Putamen (tissue), 1 donor: ENCODE results near the gene DCC.

ENCODE experiments used
- DNase-seq: peaks from one replicate; pipeline ENCODE4 v3.0.0-alpha.2; 2016; ENCODE audit warnings: low spot score

Gene DCC

DNA sequence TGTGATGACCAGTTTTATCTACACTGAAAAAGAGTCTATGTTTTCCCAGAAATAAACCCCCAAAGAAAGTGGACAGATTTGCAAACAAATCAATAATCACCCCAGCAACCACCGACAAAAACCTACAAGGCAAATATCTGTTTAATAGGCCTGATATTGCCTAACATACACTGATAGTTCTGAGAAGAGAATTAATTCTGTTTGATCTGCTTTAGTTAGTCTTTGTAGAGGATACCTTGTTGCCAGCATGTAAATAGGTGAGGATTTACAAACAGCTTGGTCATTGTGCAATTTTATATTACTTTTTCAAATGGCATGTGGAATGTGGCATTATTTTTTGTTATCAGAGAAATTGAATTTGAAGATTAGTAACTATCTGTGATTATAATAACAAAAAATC, 86.5 kb downstream of the DCC start:
- no peak for DNase-seq

- DNase-seq: no peak
These were observed 87.7 kb downstream of the DCC start for GRCh38 chr18:52427521-52428175.

DNA sequence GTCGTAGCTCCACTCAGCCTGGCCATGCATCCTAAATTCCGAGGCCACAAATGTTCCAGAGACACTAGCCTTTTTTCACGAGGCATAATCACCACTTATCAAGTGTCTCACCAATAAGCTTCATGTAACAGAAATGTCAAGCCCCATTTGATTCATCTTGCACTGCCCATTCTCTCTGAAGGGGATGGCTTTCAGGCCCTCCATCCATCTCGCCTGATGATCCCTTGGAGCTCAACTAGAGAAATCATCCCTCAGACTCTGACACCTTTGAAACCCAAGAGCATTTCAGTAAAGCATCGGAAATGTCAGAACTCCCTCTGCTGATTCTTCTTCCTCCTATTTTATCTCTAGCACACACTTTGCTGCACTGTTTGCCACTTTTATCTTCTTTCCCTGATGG, 91.7 kb downstream of the DCC start:
- DNase-seq: peak; percentile 18

GRCh38 chr18:52433797-52434196, 93.8 kb downstream of the DCC start:
- no peak for DNase-seq

DNA sequence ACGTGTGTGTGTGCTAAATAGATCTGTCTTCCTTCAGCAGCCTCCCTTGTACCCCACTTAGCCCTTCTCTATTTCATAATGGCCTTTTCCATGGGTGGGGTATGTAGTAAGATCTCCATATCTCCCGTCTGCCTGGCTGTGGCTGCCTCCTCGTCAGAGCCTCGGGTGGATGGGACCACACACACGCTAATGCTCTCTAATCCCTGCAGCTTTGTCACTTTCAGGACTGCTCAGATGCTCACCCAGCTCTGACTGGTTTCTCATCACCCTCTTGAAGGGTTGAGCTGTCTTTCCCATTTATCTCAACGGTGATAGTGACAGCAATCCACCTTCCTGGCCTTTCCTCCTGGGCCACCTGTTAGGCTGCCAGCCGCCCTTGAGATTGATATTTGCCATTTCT, 95.3 kb downstream of the DCC start:
- DNase-seq: no peak

DNA sequence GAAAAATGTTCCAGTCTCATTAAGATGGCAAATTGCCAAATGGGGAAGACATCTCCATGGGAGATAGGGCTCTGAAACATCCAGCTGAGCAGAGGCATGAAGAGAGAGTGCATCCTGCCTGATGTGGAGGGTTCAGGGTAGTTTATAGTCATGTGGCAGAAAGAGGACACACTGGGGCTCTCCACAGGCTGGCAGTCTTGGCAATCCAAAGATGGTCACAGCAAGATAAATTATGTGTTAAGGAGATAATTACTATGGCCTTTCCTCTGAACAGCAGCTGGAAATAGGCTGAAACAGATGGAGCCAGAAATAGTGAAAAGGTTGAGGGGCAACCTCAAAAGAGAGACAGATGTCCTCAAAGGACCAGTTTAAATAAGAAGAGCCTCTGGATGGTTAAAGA, 97.2 kb downstream of the DCC start:
- DNase-seq: no peak

DNA sequence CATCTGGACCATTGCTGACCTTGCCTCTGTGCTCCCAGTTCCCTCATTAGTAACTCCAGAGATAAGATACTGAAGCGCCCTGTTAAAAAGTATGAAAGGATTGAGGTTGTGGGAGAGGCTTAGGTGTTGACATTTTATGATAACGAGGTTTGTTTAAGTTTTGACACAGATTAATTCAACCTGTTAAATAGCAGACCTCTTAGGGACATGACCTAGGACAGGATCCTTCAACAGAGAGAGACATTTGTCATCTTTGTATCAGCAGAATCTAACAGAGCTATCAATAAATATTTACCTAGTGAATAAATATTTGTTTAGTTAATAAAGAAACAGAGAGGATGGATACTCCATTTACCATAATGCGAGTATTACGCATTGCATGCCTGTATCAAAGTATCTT, 99.5 kb downstream of the DCC start:
- DNase-seq: no peak

GRCh38 chr18:52441794-52442193, 101.8 kb downstream of the DCC start:
- DNase-seq: no peak

GRCh38 chr18:52442686-52443085, 102.7 kb downstream of the DCC start:
- no peak for DNase-seq

DNA sequence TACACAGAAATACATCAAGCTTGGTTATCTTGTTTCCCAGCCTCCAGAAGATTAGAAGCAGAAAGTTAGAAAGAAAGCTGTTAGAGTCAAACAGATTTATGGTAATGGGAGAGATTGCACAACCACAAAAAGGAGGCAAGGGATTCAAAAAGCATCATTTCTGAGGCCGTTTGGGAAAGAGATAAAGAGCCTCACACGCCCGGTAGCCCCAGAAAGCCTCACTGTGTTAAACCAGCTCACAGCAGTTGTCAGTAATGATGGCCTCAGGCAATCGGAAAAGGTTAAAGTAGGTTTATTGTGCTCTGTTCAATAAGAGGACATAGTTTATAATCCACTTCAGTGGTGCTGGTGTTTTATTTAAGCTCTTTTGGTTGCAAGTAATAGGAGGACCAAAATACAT, 111.3 kb downstream of the DCC start:
- no peak for DNase-seq

DNA sequence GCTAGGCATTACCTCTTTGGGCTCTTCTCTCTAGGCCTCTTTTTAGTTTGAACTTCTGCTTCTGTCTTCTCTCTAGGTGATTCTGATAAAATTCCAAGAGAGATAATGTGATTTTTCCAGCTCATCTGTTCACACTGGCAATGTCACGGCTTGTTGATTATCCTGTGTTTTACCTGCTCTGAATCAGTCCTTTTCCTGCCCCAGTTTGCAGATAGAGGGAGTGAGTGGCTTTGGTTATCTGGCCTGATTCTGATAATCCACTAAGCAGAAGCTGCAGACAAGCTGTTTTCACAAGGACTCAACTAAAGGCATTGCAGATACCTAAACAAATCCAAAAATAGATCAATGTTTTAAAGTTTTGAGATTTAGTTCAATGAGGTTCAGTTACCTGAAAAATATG, 111.9 kb downstream of the DCC start:
- DNase-seq: no peak

DNA sequence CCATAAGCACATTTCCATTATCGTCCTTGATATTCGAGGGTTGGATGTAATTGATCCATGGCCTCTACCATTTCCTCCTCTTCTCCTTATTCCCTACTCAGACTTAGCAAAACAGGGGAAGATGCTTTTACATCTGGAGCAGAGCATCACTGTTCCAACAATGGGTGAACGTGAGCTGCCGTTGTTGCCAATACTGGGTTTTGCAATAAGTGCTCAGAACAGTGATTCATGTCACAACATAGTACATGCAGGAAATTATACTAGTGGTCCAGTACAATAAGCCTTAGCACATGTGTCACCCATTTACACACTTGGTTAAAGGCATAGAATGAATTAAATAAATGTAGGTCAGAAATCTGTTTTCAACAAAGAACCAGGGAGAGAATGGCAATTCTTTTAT, 112.4 kb downstream of the DCC start:
- no peak for DNase-seq

GRCh38 chr18:52459890-52460289, 119.9 kb downstream of the DCC start:
- no peak for DNase-seq

- DNase-seq: no peak
These were observed 122.9 kb downstream of the DCC start for GRCh38 chr18:52462853-52463252.

- no peak for DNase-seq
These were observed 125.4 kb downstream of the DCC start for GRCh38 chr18:52465391-52465790.

- no peak for DNase-seq
These were observed 128.5 kb downstream of the DCC start for GRCh38 chr18:52468496-52468895.

DNA sequence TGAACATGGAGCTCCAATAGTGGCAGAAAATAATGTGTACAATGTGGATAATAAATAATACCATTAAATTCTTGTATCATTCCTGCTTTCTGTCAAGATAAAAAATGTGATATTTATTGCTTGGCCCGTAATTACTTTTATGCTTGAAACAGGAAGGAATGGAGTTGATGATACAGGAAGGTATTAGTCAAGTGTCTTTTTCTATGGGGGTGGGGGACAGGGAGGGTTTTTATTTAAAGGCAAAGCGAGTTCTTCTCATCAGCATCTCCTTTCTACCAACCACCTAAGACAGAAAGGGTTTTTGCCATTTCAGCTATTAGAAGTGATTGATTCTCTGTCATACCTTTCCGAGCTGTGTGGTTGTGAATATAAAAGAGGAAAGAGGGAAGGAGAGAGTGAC, 135.3 kb downstream of the DCC start:
- no peak for DNase-seq

DNA sequence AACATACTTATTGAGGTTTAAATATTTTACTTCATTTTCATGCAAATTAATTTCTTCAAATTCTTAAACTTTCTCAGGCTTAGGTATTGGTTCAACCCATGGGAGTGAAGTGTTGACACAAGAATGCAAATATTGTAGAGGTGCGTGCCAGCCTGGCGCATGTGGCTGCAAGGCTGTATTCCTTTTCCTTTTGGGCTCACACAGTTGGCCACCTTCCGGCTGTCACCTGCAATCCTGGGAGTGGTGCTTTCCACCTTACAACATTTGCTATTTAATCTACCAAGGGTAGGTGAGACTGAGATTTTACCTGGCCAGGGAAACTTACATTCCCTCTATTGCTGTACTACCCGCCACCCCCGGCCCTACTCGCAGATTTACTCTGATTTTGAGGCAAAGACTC, 141.1 kb downstream of the DCC start:
- no peak for DNase-seq

- DNase-seq: no peak
These were observed 145.0 kb downstream of the DCC start for GRCh38 chr18:52484977-52485376.

DNA sequence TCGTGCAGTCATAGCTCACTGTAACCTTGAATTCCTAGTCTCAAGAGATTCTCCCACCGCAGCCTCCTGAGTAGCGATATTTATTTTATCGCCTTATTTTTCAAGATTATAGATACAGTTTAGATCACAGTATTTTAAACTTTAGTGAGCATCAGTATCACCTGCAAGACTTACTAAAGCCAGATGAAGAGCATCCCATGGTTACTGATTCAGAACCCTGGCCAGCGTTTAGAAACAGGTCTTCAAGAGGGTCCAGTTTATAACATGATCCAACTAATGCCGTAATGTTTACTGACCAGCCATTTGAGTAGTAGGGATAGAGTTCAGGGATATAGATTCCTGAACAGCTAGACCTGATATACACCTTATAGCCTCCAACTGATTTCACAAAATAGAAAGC, 146.1 kb downstream of the DCC start:
- no peak for DNase-seq

DNA sequence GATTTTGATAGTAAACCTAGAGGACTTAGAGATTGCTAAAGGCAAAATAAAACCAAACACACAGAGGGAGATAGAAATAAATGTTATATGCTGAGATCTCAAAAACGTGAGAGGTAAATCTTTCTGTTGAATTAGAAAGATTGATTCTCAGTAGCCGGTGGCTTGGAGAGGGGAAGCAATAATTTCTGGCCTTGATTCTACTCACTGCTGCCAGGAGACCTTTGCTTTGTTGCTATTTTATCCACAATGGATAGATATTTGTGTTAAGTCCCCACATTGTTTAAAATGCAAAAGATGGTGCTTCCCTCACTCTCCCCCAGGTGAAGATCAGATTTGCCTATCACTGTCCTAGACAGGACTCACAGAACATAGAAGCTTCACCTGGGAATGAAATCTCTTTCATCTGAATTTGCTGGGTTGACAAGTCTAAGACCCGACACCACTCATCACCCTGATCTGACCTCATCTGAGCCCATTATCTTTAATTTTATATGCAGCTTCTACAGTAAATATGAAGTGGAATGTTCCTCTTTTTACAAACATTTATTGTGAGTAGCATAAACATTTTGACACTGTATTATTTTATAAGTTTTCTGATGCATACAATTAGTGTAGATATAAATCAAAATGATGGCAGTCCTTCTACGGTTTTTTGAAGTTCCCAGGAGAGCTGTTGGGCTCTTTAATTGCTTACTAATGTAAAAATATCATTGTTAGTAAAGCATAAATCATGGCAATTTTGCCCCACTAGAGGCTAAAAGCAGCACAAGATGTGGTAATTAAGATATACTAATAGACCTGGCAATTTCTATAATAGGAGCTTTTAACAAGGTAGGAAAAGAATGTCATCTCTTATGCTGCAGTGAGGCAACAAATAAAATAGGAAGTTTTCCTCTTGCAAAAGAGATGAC, 149.7 kb downstream of the DCC start:
- no peak for DNase-seq

- DNase-seq: no peak
These were observed 156.4 kb downstream of the DCC start for GRCh38 chr18:52496426-52496825.

- DNase-seq: no peak
These were observed 159.0 kb downstream of the DCC start for GRCh38 chr18:52499016-52499415.

GRCh38 chr18:52499644-52500043, 159.6 kb downstream of the DCC start:
- DNase-seq: no peak
